Liver (tissue), 9 donors: ENCODE results near the gene PUSL1. TPM values are rescaled to one million over a fixed set of nuclear protein-coding genes. Genes with fewer than 3 reads are reported as not detected.

Experiments used
- DNase-seq: peaks from one replicate; pipeline ENCODE4 v3.0.0-alpha.2; 2017; ENCODE audit warnings: low spot score
- H3K27ac ChIP-seq, 2 donors: one replicate each; pipeline ENCODE4 v1.7.0; 2013; ENCODE audit warnings: inconsistent platforms in 2 of 2, low read length in 2 of 2, control low read depth in 1 of 2, low read depth in 1 of 2, mild to moderate bottlenecking in 1 of 2
- H3K27me3 ChIP-seq, 4 donors: one replicate each; pipeline versions ENCODE4 v1.6.1 to v1.7.0; 2013; ENCODE audit warnings: low read length in 3 of 4, inconsistent platforms in 1 of 4, mild to moderate bottlenecking in 1 of 4, moderate library complexity in 1 of 4; ENCODE audit not compliant: control insufficient read depth in 4 of 4, insufficient read depth in 4 of 4
- H3K36me3 ChIP-seq, 4 donors: one replicate each; pipeline versions ENCODE4 v1.6.1 to v1.7.0; 2013; ENCODE audit warnings: low read length in 3 of 4, mild to moderate bottlenecking in 3 of 4, low read depth in 1 of 4, moderate library complexity in 1 of 4; ENCODE audit not compliant: control insufficient read depth in 4 of 4, insufficient read depth in 3 of 4
- H3K4me1 ChIP-seq, 4 donors: one replicate each; pipeline versions ENCODE4 v1.6.1 to v1.7.0; 2013; ENCODE audit warnings: low read length in 3 of 4, mild to moderate bottlenecking in 3 of 4, moderate library complexity in 1 of 4; ENCODE audit not compliant: control insufficient read depth in 4 of 4, insufficient read depth in 4 of 4
- H3K4me3 ChIP-seq, 3 donors: one replicate each; pipeline versions ENCODE4 v1.6.1 to v1.7.0; 2013; ENCODE audit warnings: low read length in 3 of 3, control low read depth in 1 of 3, low read depth in 1 of 3, mild to moderate bottlenecking in 1 of 3
- H3K9ac ChIP-seq, 2 donors: one replicate each; pipeline ENCODE4 v1.7.0; 2013; ENCODE audit warnings: low read length in 2 of 2, mild to moderate bottlenecking in 2 of 2, moderate library complexity in 2 of 2, control low read depth in 1 of 2, low read depth in 1 of 2
- H3K9me3 ChIP-seq, 4 donors: one replicate each; pipeline versions ENCODE4 v1.6.1 to v1.7.0; 2013; ENCODE audit warnings: low read length in 3 of 4; ENCODE audit not compliant: control insufficient read depth in 4 of 4
- ATF3 ChIP-seq: IDR thresholded peaks from 2 replicates; pipeline ENCODE4 v1.6.1; 2016; ENCODE audit warnings: antibody characterized with exemption
- CTCF ChIP-seq: fragments of 150-350 bp; IDR thresholded peaks from 2 replicates; pipeline ENCODE4 v1.5.1; 2017; ENCODE audit warnings: improper control_type of control experiment, low read depth, low read length; ENCODE audit not compliant: missing input control
- EGR1 ChIP-seq, 2 donors: IDR thresholded peaks; 2 replicates each; pipeline ENCODE4 v1.6.1; 2016 to 2018; ENCODE audit warnings: antibody characterized with exemption in 2 of 2, low read depth in 2 of 2
- FOXA1 ChIP-seq: IDR thresholded peaks from 2 replicates; pipeline ENCODE4 v1.6.1; 2016; ENCODE audit warnings: antibody characterized with exemption
- FOXA2 ChIP-seq: IDR thresholded peaks from 2 replicates; pipeline ENCODE4 v1.6.1; 2016; ENCODE audit warnings: antibody characterized with exemption
- GABPA ChIP-seq, 2 donors: IDR thresholded peaks in 1 of 2; conservative IDR thresholded peaks in 1 of 2; 2 replicates each; pipeline ENCODE4 v1.6.1; 2016; ENCODE audit warnings: antibody characterized with exemption in 2 of 2, mild to moderate bottlenecking in 1 of 2, moderate library complexity in 1 of 2
- HNF4A ChIP-seq, 2 donors: conservative IDR thresholded peaks; 2 replicates each; pipeline ENCODE4 v1.6.1; 2016; ENCODE audit warnings: antibody characterized with exemption in 2 of 2, mild to moderate bottlenecking in 2 of 2
- HNF4G ChIP-seq: IDR thresholded peaks from 2 replicates; pipeline ENCODE4 v1.6.1; 2016; ENCODE audit warnings: antibody characterized with exemption
- JUND ChIP-seq, 2 donors: IDR thresholded peaks; 2 replicates each; pipeline ENCODE4 v1.6.1; 2016; ENCODE audit warnings: antibody characterized with exemption in 2 of 2
- MAX ChIP-seq: IDR thresholded peaks from 2 replicates; pipeline ENCODE4 v1.6.1; 2016; ENCODE audit warnings: antibody characterized with exemption
- NR2F2 ChIP-seq: IDR thresholded peaks from 2 replicates; pipeline ENCODE4 v1.6.1; 2016; ENCODE audit warnings: antibody characterized with exemption
- RAD21 ChIP-seq, 2 donors: IDR thresholded peaks; 2 replicates each; pipeline ENCODE4 v1.6.1; 2016; ENCODE audit warnings: antibody characterized with exemption in 2 of 2, mild to moderate bottlenecking in 2 of 2
- REST ChIP-seq: IDR thresholded peaks from 2 replicates; pipeline ENCODE4 v1.6.1; 2016; ENCODE audit warnings: antibody characterized with exemption, mild to moderate bottlenecking
- RXRA ChIP-seq, 2 donors: IDR thresholded peaks; 2 replicates each; pipeline ENCODE4 v1.6.1; 2017 to 2018; ENCODE audit warnings: antibody characterized with exemption in 2 of 2, mild to moderate bottlenecking in 1 of 2
- SP1 ChIP-seq: IDR thresholded peaks from 2 replicates; pipeline ENCODE4 v1.6.1; 2018; ENCODE audit warnings: antibody characterized with exemption, mild to moderate bottlenecking
- TAF1 ChIP-seq: conservative IDR thresholded peaks from 2 replicates; pipeline ENCODE4 v1.6.1; 2016; ENCODE audit warnings: antibody characterized with exemption, mild to moderate bottlenecking
- YY1 ChIP-seq: IDR thresholded peaks from 2 replicates; pipeline ENCODE4 v1.6.1; 2016; ENCODE audit warnings: antibody characterized with exemption, mild to moderate bottlenecking
- ZBTB33 ChIP-seq: IDR thresholded peaks from 2 replicates; pipeline ENCODE4 v1.6.1; 2016; ENCODE audit warnings: antibody characterized with exemption
- WGBS: extraction: QIAGEN DNeasy Blood & Tissue Kit; methylation state at CpG from one replicate; pipeline ENCODE4 v1.1.7; 2013; 5-methylcytosine and 5-hydroxymethylcytosine counted together
- polyA plus RNA-seq, 2 donors: library from polyadenylated mRNA; stranded (reverse) in 1 of 2; unstranded in 1 of 2; fragments of 200-250 nt in 1 of 2; fragments of >200 nt in 1 of 2; fragmentation: Nextera tagmentation in 1 of 2; extraction: Ambion mirVana in 1 of 2; gene quantifications; one replicate each; pipeline versions ENCODE4 v1.2.1 to v1.2.3, GENCODE V29; 2013 to 2015
- total RNA-seq, 2 donors: library from RNA; depleted of rRNA; stranded (reverse); fragments of >200 nt; gene quantifications; one replicate each; pipeline ENCODE4 v1.2.3, GENCODE V29; 2014
- donor health status: healthy.
- donor health status: healthy.
- donor health status: healthy.
- donor health status: healthy.
- donor health status: healthy.

The PUSL1 gene
- total and polyA plus RNA-seq, 4 donors, result 9.3 to 14.9 (median 10.3) TPM

- Histone ChIP-seq H3K4me3 (no peak overlapping the region), H3K4me1 (no peaks in the 10 kb centered on the region), H3K36me3 (peaks cover 15 to 60% (median 30%) of the 10 kb centered on the region in 4 donors), H3K27me3 (no peaks in the 10 kb centered on the region), H3K9me3 (no peaks in the 10 kb centered on the region), H3K9ac (no peak overlapping the region), H3K27ac (no peak overlapping the region)
- 96% methylated on average over 22 of the region's 22 CpGs for WGBS
- no peak for DNase-seq
- TF ChIP-seq HNF4A (conservative IDR thresholded peaks at IDR 0.05) (no peak), MAX (no peak), FOXA1 (no peak), CTCF (no peak), RXRA (IDR thresholded peaks at IDR 0.05) (no peak), JUND (IDR thresholded peaks at IDR 0.05) (no peak), FOXA2 (no peak), EGR1 (IDR thresholded peaks at IDR 0.05; ENCODE audit: low read depth in 2 of 2) (no peak), HNF4G (no peak), ZBTB33 (no peak), NR2F2 (no peak), SP1 (no peak), GABPA (IDR thresholded peaks at IDR 0.05 in 1 of 2, conservative IDR thresholded peaks at IDR 0.05 in 1 of 2) (no peak)
Observed at GRCh38 chr1:1259119-1259488, 49.3 kb upstream of the PUSL1 start.

GRCh38 chr1:1259540-1259939, 48.9 kb upstream of the PUSL1 start:
- 97% methylated on average over 18 of the region's 18 CpGs for WGBS
- Histone ChIP-seq H3K4me3 (no peak overlapping the region), H3K27me3 (no peaks in the 10 kb centered on the region), H3K36me3 (peaks cover 12 to 60% (median 30%) of the 10 kb centered on the region in 4 donors), H3K4me1 (no peaks in the 10 kb centered on the region), H3K9me3 (no peaks in the 10 kb centered on the region), H3K27ac (no peak overlapping the region), H3K9ac (no peak overlapping the region)
- no peak for DNase-seq
- no peak for TF ChIP-seq ATF3
- TF ChIP-seq RXRA (IDR thresholded peaks at IDR 0.05), result no peak
- TF ChIP-seq ZBTB33, result no peak
- no peak for TF ChIP-seq REST
- TF ChIP-seq MAX, result no peak
- no peak for TF ChIP-seq CTCF
- no peak for TF ChIP-seq JUND (IDR thresholded peaks at IDR 0.05)
- TF ChIP-seq HNF4G, result no peak
- TF ChIP-seq NR2F2, result no peak
- no peak for TF ChIP-seq EGR1 (IDR thresholded peaks at IDR 0.05; ENCODE audit: low read depth in 2 of 2)
- no peak for TF ChIP-seq SP1
- no peak for TF ChIP-seq GABPA (IDR thresholded peaks at IDR 0.05 in 1 of 2, conservative IDR thresholded peaks at IDR 0.05 in 1 of 2)
- TF ChIP-seq YY1, result no peak
- TF ChIP-seq FOXA2, result no peak
- TF ChIP-seq FOXA1, result no peak
- TF ChIP-seq RAD21 (IDR thresholded peaks at IDR 0.05), result no peak
- no peak for TF ChIP-seq HNF4A (conservative IDR thresholded peaks at IDR 0.05)
- TF ChIP-seq TAF1, result no peak
